NCI-H2227 (cell line): ENCODE measurements around the gene IFT22.
"Not testable (repeated sequence)": the region's sequence is repeated elsewhere in the genome, so short reads cannot be mapped to it uniquely, and the experiment has no call there.

Source experiments
- DNase-seq: peaks from one replicate; lab custom pipeline; 2025; ENCODE audit not compliant: unreplicated experiment; lab: John Stamatoyannopoulos, UW

Gene IFT22

GRCh38 chr7:101278461-101279292 is 42.9 kb downstream of the IFT22 start:
- DNase-seq = no peak

GRCh38 chr7:101277155-101277554 is 44.5 kb downstream of the IFT22 start:
- no peak for DNase-seq

- no peak for DNase-seq
Observed at GRCh38 chr7:101273206-101273605, 48.4 kb downstream of the IFT22 start.

- DNase-seq = no peak
Observed at GRCh38 chr7:101271021-101271420, 50.6 kb downstream of the IFT22 start.

GRCh38 chr7:101269664-101270063 is 51.9 kb downstream of the IFT22 start:
- DNase-seq = no peak

DNA sequence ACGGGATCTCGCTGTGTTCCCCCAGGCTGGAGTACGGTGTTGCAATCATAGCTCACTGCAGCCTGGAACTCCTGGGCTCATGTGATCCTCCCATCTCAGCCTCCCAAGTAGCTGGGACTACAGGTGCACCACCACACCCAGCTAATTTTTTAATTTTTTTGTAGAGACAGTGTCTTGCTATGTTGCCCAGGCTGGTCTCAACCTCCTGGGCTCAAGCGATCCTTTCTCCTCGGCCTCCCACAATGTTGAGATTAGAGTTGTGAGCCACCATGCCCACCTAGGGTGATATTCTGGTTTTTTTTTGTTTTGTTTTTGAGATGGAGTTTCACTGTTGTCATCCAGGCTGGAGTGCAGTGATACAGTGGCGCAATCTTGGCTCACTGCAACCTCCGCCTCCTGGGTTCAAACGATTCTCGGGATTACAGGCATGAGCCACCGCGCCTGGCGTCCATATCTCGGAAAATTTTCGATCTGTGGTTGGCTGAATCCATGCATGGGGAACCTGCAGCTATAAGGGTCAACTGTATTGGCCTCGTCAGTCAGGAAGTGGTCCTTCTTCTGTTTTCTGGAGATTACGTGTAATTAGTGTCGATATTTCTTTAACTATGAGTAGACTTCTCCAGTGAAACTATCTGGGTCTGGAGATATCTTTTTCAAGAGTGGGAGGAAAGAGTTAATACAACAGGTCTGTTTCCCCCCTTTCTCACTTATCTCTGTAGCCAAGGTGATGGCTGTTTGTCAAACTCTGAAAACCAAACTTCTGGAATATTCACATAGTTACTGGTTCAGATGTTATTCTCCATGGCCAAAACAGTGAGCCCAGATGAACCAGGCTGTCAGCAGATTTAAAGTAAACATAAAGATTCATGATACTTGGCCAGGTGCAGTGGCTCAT is 55.7 kb downstream of the IFT22 start:
- DNase-seq = no peak

DNA sequence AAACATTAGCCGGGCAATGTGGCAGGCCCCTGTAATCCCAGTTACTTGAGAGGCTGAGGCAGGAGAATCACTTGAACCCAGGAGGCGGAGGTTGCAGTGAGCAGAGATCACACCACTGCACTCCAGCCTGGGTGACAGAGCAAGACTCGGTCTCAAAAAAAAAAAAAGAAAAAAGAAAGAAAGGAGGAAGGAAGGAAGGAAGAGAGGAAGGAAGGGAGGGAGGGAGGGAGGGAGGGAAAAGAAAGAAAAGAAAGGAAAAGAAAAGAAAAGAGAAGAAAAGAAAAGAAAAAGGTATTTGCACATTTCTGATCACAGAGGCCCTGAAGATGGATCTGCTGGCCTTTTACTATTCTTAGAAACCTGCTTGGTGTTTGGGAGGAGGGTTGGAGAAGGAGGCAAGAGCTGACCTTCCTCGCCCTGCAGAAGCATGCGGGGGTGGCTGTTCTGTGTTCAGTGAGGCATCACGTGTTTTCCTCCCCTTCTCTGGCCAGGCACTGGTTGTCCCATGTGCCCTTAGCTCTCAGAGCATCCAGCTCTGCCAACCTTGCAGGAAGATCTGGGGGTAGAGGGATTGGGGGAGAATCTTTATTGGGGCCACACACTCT is 57.4 kb downstream of the IFT22 start:
- not testable (repeated sequence) for DNase-seq
